Endothelial cell of umbilical vein (primary cell): ENCODE data around the gene MGAT1. TPM values are rescaled to one million over a fixed set of nuclear protein-coding genes. Genes with fewer than 3 reads are reported as not detected.

Source experiments
- BruUV-seq: library from RNA; stranded (reverse); fragments of 400-500 nt; replicated peaks from 2 replicates; lab custom pipeline; 2021; lab: Mats Ljungman, UMichigan
- CTCF ChIA-PET: fragments of 300-600, 350-600 bp; sonication (Branson Sonifier 250); formaldehyde crosslinking; loops from one replicate; lab custom pipeline; 2021; ENCODE audit warnings: antibody characterized with exemption, inconsistent platforms; lab: Charles Lee
- POLR2A ChIA-PET: fragments of 300-600, 350-600 bp; sonication (Branson Sonifier 250); formaldehyde crosslinking; loops from one replicate; lab custom pipeline; 2021; ENCODE audit warnings: antibody characterized with exemption, inconsistent platforms; lab: Charles Lee
- DNase-seq: peaks from one replicate; pipeline ENCODE4 v3.0.0-alpha.2; 2011; ENCODE audit warnings: low read depth, low spot score
- FAIRE-seq: peaks from 2 replicates; lab custom pipeline; 2011; peaks lifted over from hg19 to GRCh38; lab: Jason Lieb, UNC
- H2AFZ ChIP-seq: 2 replicates; pipeline ENCODE4 v1.6.0; 2012; ENCODE audit warnings: low read depth, low read length, control low read depth, inconsistent platforms
- H3K27ac ChIP-seq: 2 replicates; pipeline ENCODE4 v1.5.1; 2011; ENCODE audit warnings: low read depth, mild to moderate bottlenecking, control low read depth, low read length, moderate library complexity; ENCODE audit not compliant: insufficient read depth
- H3K27me3 ChIP-seq, 2 experiments: 2 replicates each; pipeline versions ENCODE4 v1.6.0 to v1.6.1; 2011; ENCODE audit warnings: low read length in 2 of 2, mixed read lengths in 1 of 2; ENCODE audit not compliant: control insufficient read depth in 2 of 2, insufficient read depth in 2 of 2
- H3K36me3 ChIP-seq, 2 experiments: 2 replicates in 1 of 2; 3 replicates in 1 of 2; pipeline ENCODE4 v1.5.1; 2011; ENCODE audit warnings: low read length in 2 of 2, mild to moderate bottlenecking in 1 of 2, moderate library complexity in 1 of 2; ENCODE audit not compliant: control insufficient read depth in 2 of 2, insufficient read depth in 2 of 2; ENCODE audit errors: extremely low read depth in 1 of 2
- H3K4me1 ChIP-seq: 3 replicates; pipeline ENCODE4 v1.5.1; 2011; ENCODE audit warnings: mild to moderate bottlenecking, low read length; ENCODE audit not compliant: control insufficient read depth, insufficient read depth; ENCODE audit errors: extremely low read depth
- H3K4me2 ChIP-seq: 2 replicates; pipeline ENCODE4 v1.6.1; 2011; ENCODE audit warnings: low read length, control low read depth, mixed read lengths; ENCODE audit not compliant: insufficient read depth
- H3K4me3 ChIP-seq, 3 experiments: fragments of 200-600 bp in 1 of 3; sonication (generic), shearing (Covaris generic) in 1 of 3; replicated peaks in 1 of 3; 2 replicates each; pipeline ENCODE4 v1.5.1; 2011 to 2016; ENCODE audit warnings: control low read depth in 3 of 3, low read length in 3 of 3, mild to moderate bottlenecking in 2 of 3, inconsistent platforms in 1 of 3, low read depth in 1 of 3, moderate library complexity in 1 of 3; ENCODE audit not compliant: insufficient read depth in 1 of 3
- H3K79me2 ChIP-seq: 2 replicates; pipeline ENCODE4 v1.6.0; 2012; ENCODE audit warnings: low read length, inconsistent platforms; ENCODE audit not compliant: control insufficient read depth, insufficient read depth
- H3K9ac ChIP-seq: replicated peaks from 2 replicates; pipeline ENCODE3; 2011; ENCODE audit warnings: low read length, control low read depth; ENCODE audit not compliant: insufficient read depth; ENCODE audit errors: extremely low read depth
- H3K9me1 ChIP-seq: replicated peaks from 3 replicates; pipeline ENCODE4 v1.6.0; 2011; ENCODE audit warnings: mild to moderate bottlenecking, low read length; ENCODE audit not compliant: control insufficient read depth, insufficient read depth; ENCODE audit errors: extremely low read depth
- H3K9me3 ChIP-seq: replicated peaks from 2 replicates; pipeline ENCODE4 v1.5.1; 2012; ENCODE audit warnings: low read length, inconsistent platforms; ENCODE audit not compliant: control insufficient read depth, insufficient read depth
- H4K20me1 ChIP-seq: replicated peaks from 2 replicates; pipeline ENCODE3; 2011; ENCODE audit warnings: mild to moderate bottlenecking, low read length; ENCODE audit not compliant: control insufficient read depth, insufficient read depth; ENCODE audit errors: extremely low read depth
- EZH2 ChIP-seq: IDR thresholded peaks from 2 replicates; pipeline ENCODE4 v1.6.1; 2012; ENCODE audit warnings: borderline replicate concordance, low read depth, mild to moderate bottlenecking, moderate library complexity, low read length, inconsistent platforms; ENCODE audit not compliant: severe bottlenecking
- FOS ChIP-seq: IDR thresholded peaks from 2 replicates; pipeline ENCODE4 v1.6.1; 2011; ENCODE audit warnings: mild to moderate bottlenecking, low read length, moderate library complexity, borderline replicate concordance; ENCODE audit not compliant: insufficient read depth
- GATA2 ChIP-seq: IDR thresholded peaks from 2 replicates; pipeline ENCODE4 v1.7.0; 2011; ENCODE audit warnings: low read depth, mild to moderate bottlenecking, moderate library complexity, mixed read lengths, low read length; ENCODE audit not compliant: insufficient read length, insufficient read depth
- JUN ChIP-seq: IDR thresholded peaks from 2 replicates; pipeline ENCODE4 v1.6.1; 2011; ENCODE audit warnings: borderline replicate concordance, low read depth; ENCODE audit not compliant: insufficient read length, insufficient read depth
- MYC ChIP-seq: IDR thresholded peaks from one replicate; pipeline ENCODE4 v1.6.1; 2011; ENCODE audit warnings: mild to moderate bottlenecking, low read depth, low read length
- POLR2A ChIP-seq: IDR thresholded peaks from 2 replicates; pipeline ENCODE4 v1.6.1; 2012; ENCODE audit warnings: low read depth, mild to moderate bottlenecking, control low read depth, low read length
- POLR2AphosphoS5 ChIP-seq: IDR thresholded peaks from 2 replicates; pipeline ENCODE4 v1.6.1; 2012; ENCODE audit warnings: low read depth, mild to moderate bottlenecking, control low read depth, low read length, moderate library complexity; ENCODE audit not compliant: insufficient read depth
- dilution Hi-C: fragments of 300-500 bp; cut with MboI; formaldehyde crosslinking; loops from one replicate; pipeline ENCODE4 v1.15.0; 2019; ENCODE audit warnings: low sequenced_read_pairs; ENCODE audit not compliant: extremely low pct_ligation_motif_present
- intact Hi-C: fragments of 100-400 bp; cut with micrococcal nuclease; formaldehyde crosslinking; loops from one replicate; pipeline ENCODE4 v1.10.0; 2022
- polyA plus RNA-seq, 4 experiments: library from polyadenylated mRNA; depleted of rRNA in 3 of 4; stranded (reverse) in 3 of 4; unstranded in 1 of 4; fragments of >200 nt; gene quantifications; 2 replicates each; pipeline versions ENCODE4 v1.2.1 to v1.2.3, GENCODE V29; 2011 to 2012; ENCODE audit warnings: missing spikeins in 1 of 4
- total RNA-seq: library from RNA; stranded (reverse); gene quantifications from 2 replicates; pipeline ENCODE4 v1.2.3, GENCODE V29; 2021
- TF ChIP-seq, protein P1 (sequence below): IDR thresholded peaks from 2 replicates; pipeline ENCODE4 v1.6.1; 2011; ENCODE audit not compliant: insufficient read depth, insufficient read length
- TF ChIP-seq, protein P2 (sequence below), 2 donors: IDR thresholded peaks; 1 replicate in 1 of 2; 2 replicates in 1 of 2; pipeline ENCODE4 v1.5.1; 2011; ENCODE audit warnings: low read length in 2 of 2, mild to moderate bottlenecking in 2 of 2, moderate library complexity in 2 of 2, control low read depth in 1 of 2, inconsistent platforms in 1 of 2, low read depth in 1 of 2; ENCODE audit not compliant: insufficient read depth in 1 of 2; ENCODE audit errors: extremely low read depth in 1 of 2

Gene MGAT1
- total and polyA plus RNA-seq, 2 donors (not counting 3 experiments of a cell fraction or from before 2014, with no cell fraction given): 123 to 126 TPM

DNA sequence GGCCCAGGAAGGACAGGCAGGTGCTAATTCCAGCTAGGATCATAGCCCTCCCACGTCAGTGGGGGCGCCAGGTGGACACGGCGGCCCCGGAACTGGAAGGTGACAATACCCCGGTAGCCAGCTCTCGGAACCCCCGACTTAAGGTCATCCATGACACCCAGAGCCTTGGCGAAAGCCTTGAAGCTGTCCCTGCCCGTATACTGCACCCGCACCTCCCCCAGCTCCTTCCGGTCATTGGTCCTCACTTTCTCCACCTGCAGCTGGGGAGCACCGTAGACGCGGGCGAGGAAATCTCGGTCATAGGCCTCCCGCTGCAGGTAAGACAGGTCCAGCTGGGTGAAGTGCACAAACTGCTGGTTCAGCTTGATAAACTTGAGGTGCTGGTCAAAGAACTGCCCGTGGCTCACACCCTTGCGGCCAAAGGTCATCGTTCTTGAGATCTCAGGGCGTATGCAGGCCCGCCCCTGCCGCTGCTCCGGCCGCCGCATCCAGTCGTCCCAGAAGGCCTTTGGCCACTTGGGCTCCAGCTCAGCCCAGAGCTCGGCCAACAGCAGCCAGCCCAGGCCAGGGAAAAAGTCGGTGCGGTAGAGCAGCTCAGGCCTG is 10.9 kb downstream of the MGAT1 start:
- ChIA-PET CTCF (interaction anchor here (0.6 to 2.0 kb wide), 3 partner anchors 10 to 93 kb away, joined by 3 to 6 read pairs (median 6); no protein-coding TSS in a partner anchor), POLR2A (no interaction called here)
- H2AFZ ChIP-seq: no peak overlapping the region
- no peak overlapping the region for H3K9ac ChIP-seq
- peaks cover 14% of the 10 kb centered on the region for H3K4me1 ChIP-seq
- no peaks in the 10 kb centered on the region for H3K9me1 ChIP-seq
- TF ChIP-seq POLR2AphosphoS5: no peak
- TF ChIP-seq, protein P1, sequence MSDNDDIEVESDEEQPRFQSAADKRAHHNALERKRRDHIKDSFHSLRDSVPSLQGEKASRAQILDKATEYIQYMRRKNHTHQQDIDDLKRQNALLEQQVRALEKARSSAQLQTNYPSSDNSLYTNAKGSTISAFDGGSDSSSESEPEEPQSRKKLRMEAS: no peak
- no peak for TF ChIP-seq FOS
- TF ChIP-seq, protein P2, sequence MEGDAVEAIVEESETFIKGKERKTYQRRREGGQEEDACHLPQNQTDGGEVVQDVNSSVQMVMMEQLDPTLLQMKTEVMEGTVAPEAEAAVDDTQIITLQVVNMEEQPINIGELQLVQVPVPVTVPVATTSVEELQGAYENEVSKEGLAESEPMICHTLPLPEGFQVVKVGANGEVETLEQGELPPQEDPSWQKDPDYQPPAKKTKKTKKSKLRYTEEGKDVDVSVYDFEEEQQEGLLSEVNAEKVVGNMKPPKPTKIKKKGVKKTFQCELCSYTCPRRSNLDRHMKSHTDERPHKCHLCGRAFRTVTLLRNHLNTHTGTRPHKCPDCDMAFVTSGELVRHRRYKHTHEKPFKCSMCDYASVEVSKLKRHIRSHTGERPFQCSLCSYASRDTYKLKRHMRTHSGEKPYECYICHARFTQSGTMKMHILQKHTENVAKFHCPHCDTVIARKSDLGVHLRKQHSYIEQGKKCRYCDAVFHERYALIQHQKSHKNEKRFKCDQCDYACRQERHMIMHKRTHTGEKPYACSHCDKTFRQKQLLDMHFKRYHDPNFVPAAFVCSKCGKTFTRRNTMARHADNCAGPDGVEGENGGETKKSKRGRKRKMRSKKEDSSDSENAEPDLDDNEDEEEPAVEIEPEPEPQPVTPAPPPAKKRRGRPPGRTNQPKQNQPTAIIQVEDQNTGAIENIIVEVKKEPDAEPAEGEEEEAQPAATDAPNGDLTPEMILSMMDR (IDR thresholded peaks at IDR 0.05; ENCODE audit: extremely low read depth in 1 of 2, insufficient read depth in 1 of 2, low read depth in 1 of 2, low read length in 2 of 2): no peak
- TF ChIP-seq EZH2: no peak
- TF ChIP-seq GATA2: no peak
- TF ChIP-seq MYC: no peak
- TF ChIP-seq JUN: no peak
- no peak for TF ChIP-seq POLR2A
- dilution Hi-C loops: no loop called here
- FAIRE-seq (no peak), DNase-seq (no peak)
- peaks cover 4 to 26% of the 10 kb centered on the region in 2 experiments for H3K36me3 ChIP-seq
- intact Hi-C loops: no loop called here
- peaks cover 56% of the 10 kb centered on the region for H3K79me2 ChIP-seq
- H4K20me1 ChIP-seq: no peaks in the 10 kb centered on the region
- H3K4me3 ChIP-seq: no peak overlapping the region
- no peaks in the 10 kb centered on the region for H3K9me3 ChIP-seq
- no peak overlapping the region for H3K27ac ChIP-seq
- no peak overlapping the region for H3K4me2 ChIP-seq
- BruUV-seq: no TSS peak
- H3K27me3 ChIP-seq: no peaks in the 10 kb centered on the region
